HepG2 (cell line): ENCODE data around the gene ZNF747.

Source experiments
- CTCF ChIP-seq: sonication (generic); formaldehyde crosslinking; IDR thresholded peaks from 2 replicates; pipeline ENCODE4 v1.5.0; 2020; ENCODE audit warnings: mild to moderate bottlenecking, missing genetic modification reagents, moderate library complexity
- HNRNPL ChIP-seq: fragments of 200-400 bp; formaldehyde crosslinking; IDR thresholded peaks from 2 replicates; pipeline ENCODE4 v1.6.1; 2017; ENCODE audit warnings: mild to moderate bottlenecking, low read depth, low read length
- JUND ChIP-seq: sonication (generic); formaldehyde crosslinking; IDR thresholded peaks from 2 replicates; pipeline ENCODE4 v1.8.0; 2022; ENCODE audit warnings: mild to moderate bottlenecking, missing genetic modification reagents
- TARDBP ChIP-seq: sonication (generic); formaldehyde crosslinking; IDR thresholded peaks from 2 replicates; pipeline ENCODE4 v1.8.0; 2022; ENCODE audit warnings: mild to moderate bottlenecking, missing genetic modification reagents
- ZNF282 ChIP-seq: fragments of 450-650 bp; IDR thresholded peaks from 2 replicates; pipeline ENCODE4 v1.6.1; 2018; ENCODE audit not compliant: partially characterized antibody
- ZNF784 ChIP-seq: sonication (generic); formaldehyde crosslinking; IDR thresholded peaks from 2 replicates; pipeline ENCODE4 v1.5.1; 2020; ENCODE audit warnings: missing genetic modification reagents, mild to moderate bottlenecking, borderline replicate concordance

- no peak for TF ChIP-seq CTCF (CRISPR knock-in tag)
- TF ChIP-seq JUND (CRISPR knock-in tag) = no peak
- no peak for TF ChIP-seq HNRNPL
- no peak for TF ChIP-seq TARDBP (CRISPR knock-in tag)
- no peak for TF ChIP-seq ZNF784
- no peak for TF ChIP-seq ZNF282
Observed at GRCh38 chr16:30581457-30581856, 46.8 kb upstream of the ZNF747 start.
